GM12874 (cell line): ENCODE data around the gene STAB1.

Experiments
- CTCF ChIP-seq: IDR thresholded peaks from 2 replicates; pipeline ENCODE4 v1.5.1; 2011; ENCODE audit warnings: low read depth, mild to moderate bottlenecking, control low read depth, low read length, moderate library complexity; ENCODE audit not compliant: insufficient read depth

Gene STAB1

DNA sequence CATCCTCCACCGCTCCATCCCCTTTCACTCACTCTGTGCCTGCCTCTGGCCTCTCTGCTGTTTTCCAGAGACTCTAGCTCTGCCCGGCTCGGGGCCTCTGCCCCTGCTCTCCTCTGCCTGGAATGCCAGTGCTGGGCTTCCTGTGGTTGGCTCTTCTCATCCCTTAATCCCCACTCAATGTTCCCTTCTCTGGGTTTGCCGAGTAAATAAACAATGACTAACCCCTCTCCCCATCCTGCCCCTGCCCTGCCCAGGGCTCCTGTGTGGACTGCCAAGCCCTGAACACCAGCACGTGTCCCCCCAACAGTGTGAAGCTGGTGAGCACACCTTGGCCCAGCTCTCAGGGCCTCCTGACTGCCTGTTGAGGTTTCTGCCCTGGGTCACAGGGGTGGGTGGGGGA, 12.2 kb downstream of the STAB1 start:
- TF ChIP-seq CTCF, result no peak

- peak; percentile 44 for TF ChIP-seq CTCF
Measured at GRCh38 chr3:52509753-52510328, 14.7 kb downstream of the STAB1 start.

DNA sequence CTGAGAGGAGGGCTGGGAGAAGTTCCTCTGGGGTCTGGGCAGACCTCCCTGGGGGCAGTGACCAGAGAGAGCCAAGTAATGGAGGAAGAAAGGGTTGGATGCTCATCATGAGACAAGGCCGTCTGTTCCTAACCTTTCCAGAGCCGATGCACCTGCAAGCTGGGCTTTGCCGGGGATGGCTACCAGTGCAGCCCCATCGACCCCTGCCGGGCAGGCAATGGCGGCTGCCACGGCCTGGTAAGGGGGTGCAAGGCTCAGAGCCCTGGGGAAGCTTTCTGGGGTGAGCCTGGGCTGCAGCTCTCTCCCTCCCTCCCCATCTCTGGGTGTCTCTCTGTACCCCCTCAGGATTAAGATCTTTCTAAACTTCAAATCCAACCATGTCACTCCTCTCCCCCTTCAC, 16.4 kb downstream of the STAB1 start:
- no peak for TF ChIP-seq CTCF

DNA sequence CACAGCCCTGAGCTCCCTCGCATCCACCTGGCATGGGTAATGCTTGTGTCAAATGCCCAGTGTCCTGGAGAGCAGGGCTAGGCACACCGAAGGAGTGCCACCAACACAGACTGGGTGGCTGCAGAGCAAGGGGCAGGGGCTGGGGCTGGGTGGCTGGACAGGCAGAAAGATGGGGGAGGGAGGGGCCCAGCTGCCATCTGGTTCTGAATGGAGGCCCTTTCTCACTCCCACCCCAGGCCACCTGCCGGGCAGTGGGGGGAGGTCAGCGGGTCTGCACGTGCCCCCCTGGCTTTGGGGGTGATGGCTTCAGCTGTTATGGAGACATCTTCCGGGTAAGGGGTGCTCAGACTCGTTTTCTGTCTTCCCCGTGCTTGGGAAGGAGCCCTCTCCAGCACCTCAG, 17.0 kb downstream of the STAB1 start:
- TF ChIP-seq CTCF, result no peak

GRCh38 chr3:52512727-52513126, 17.6 kb downstream of the STAB1 start:
- TF ChIP-seq CTCF, result no peak

- TF ChIP-seq CTCF, result no peak
Measured at GRCh38 chr3:52513281-52513680, 18.1 kb downstream of the STAB1 start.

GRCh38 chr3:52514576-52514975, 19.4 kb downstream of the STAB1 start:
- TF ChIP-seq CTCF, result no peak
